Nephron progenitor cell (in vitro differentiated cells): ENCODE data around the gene TECRL.

Experiments
- DNase-seq: peaks from one replicate; pipeline ENCODE4 v3.0.0; 2021
- H3K27ac Mint-ChIP-seq: 2 replicates; pipeline ENCODE4 v1.8.0; 2021; ENCODE audit warnings: mild to moderate bottlenecking, moderate library complexity, mixed read lengths
- H3K27me3 Mint-ChIP-seq: 2 replicates; pipeline ENCODE4 v1.8.0; 2021; ENCODE audit warnings: mild to moderate bottlenecking, low read depth, mixed read lengths; ENCODE audit not compliant: poor library complexity
- H3K36me3 Mint-ChIP-seq: 2 replicates; pipeline ENCODE4 v1.8.0; 2021; ENCODE audit warnings: low read depth, mixed read lengths
- H3K4me1 Mint-ChIP-seq: 2 replicates; pipeline ENCODE4 v1.8.0; 2021; ENCODE audit warnings: mixed read lengths
- H3K4me3 Mint-ChIP-seq: 2 replicates; pipeline ENCODE4 v1.8.0; 2021; ENCODE audit warnings: mild to moderate bottlenecking, moderate library complexity, mixed read lengths
- H3K9me3 Mint-ChIP-seq: 2 replicates; pipeline ENCODE4 v1.8.0; 2021; ENCODE audit warnings: mild to moderate bottlenecking, moderate library complexity, mixed read lengths
- TF ChIP-seq, protein P1 (sequence below): fragments of 200-600 bp; sonication (generic); IDR thresholded peaks from 2 replicates; pipeline ENCODE4 v1.5.0; 2021; ENCODE audit warnings: antibody characterized with exemption

Gene TECRL

DNA sequence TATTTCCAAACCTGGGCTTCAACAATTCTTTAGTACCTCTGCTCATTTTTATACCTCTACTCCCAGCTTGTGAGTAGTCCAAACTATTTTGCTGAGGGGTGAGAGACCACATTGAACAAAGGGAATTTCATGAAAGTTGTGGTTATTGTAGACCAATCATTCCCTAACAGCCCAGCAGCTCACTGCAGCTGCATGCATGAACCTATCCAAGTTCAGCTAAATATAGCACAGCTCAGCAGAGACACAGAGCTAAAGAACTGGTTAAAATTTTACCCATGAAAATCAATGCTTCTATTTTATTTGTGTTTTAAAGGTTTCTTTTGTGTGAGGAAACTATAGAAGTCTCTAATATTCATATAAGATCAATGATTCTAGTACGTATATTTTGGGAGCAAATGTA is 82.7 kb downstream of the TECRL start:
- TF ChIP-seq, protein P1, sequence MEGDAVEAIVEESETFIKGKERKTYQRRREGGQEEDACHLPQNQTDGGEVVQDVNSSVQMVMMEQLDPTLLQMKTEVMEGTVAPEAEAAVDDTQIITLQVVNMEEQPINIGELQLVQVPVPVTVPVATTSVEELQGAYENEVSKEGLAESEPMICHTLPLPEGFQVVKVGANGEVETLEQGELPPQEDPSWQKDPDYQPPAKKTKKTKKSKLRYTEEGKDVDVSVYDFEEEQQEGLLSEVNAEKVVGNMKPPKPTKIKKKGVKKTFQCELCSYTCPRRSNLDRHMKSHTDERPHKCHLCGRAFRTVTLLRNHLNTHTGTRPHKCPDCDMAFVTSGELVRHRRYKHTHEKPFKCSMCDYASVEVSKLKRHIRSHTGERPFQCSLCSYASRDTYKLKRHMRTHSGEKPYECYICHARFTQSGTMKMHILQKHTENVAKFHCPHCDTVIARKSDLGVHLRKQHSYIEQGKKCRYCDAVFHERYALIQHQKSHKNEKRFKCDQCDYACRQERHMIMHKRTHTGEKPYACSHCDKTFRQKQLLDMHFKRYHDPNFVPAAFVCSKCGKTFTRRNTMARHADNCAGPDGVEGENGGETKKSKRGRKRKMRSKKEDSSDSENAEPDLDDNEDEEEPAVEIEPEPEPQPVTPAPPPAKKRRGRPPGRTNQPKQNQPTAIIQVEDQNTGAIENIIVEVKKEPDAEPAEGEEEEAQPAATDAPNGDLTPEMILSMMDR = no peak
- peaks cover 2% of the 10 kb centered on the region for H3K27me3 Mint-ChIP-seq
- no peak overlapping the region for H3K27ac Mint-ChIP-seq
- H3K4me1 Mint-ChIP-seq = no peaks in the 10 kb centered on the region
- no peak for DNase-seq
- no peak overlapping the region for H3K4me3 Mint-ChIP-seq
- no peaks in the 10 kb centered on the region for H3K9me3 Mint-ChIP-seq
- no peaks in the 10 kb centered on the region for H3K36me3 Mint-ChIP-seq

DNA sequence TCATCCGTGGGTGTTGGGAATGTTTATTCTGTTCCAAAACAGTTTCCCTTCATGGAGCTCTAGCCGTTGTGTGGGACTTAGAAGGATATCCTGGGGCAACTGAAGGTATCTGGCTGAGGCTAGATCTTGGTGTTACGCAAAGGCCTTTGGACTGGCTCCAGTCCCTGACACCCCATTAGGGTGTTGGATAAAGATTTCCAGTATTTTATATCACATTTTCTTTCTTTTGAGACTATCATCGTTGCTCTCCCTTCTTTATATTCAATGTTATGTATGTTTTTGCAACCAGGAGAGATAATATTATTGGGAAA is 103.0 kb downstream of the TECRL start:
- Mint-ChIP-seq H3K27me3 (no peaks in the 10 kb centered on the region), H3K4me1 (no peaks in the 10 kb centered on the region), H3K4me3 (no peak overlapping the region), H3K36me3 (no peaks in the 10 kb centered on the region), H3K27ac (no peak overlapping the region), H3K9me3 (peaks cover 5% of the 10 kb centered on the region)
- TF ChIP-seq, protein P1 = no peak
- DNase-seq = no peak

DNA sequence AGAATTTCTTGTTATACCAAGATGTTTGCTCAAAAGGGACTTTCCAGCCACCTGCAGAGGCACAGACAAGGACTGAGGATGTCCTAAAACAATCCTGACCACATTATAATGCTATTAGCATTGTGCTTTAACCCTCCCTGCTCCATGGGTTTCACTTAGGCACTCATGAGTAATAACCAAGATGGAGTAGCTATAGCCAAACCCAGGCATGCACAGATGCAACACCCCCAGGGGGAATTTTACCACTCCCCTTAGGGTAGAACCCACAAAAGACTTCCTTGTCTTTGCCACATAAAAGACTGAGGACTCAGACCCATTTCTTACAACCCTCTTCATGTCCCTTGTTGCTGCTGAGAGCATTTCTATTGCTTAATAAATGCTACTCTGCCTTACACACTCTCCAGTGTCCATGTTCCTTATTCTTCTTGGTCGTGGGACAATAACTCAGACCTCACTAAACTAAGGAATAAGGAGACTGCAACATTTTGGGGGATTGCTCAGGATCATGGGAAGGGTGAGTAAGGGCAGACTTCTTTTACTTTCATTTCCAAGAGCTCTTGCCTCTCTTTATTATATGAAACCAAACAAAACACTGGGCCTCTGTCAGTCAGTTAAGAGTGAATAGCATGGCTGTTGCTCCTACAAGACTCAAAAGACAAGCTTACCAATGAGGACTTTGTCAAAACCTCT is 103.5 kb downstream of the TECRL start:
- no peaks in the 10 kb centered on the region for H3K27me3 Mint-ChIP-seq
- no peak overlapping the region for H3K27ac Mint-ChIP-seq
- TF ChIP-seq, protein P1 = no peak
- H3K4me3 Mint-ChIP-seq = no peak overlapping the region
- no peaks in the 10 kb centered on the region for H3K36me3 Mint-ChIP-seq
- no peak for DNase-seq
- peaks cover 5% of the 10 kb centered on the region for H3K9me3 Mint-ChIP-seq
- H3K4me1 Mint-ChIP-seq = no peaks in the 10 kb centered on the region

DNA sequence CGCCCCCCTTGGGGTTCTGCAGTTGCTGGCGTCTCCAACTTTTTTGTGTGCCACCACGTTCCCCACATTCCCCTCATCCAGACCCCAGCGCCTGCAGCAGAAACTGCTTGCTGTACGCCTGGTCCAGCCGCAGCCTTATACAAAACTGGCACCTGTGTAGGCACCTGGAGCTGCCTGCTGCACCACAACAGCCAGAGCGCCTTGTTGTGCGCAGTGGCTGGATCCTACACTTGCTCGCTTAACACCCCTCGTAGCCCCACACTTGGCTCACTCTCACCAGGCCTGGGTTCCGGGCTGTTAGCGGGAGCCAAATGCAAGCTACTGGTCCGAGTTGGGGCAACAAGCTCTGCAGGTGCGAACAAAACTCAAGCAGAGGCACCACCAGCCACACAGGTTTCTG is 136.8 kb downstream of the TECRL start:
- no peaks in the 10 kb centered on the region for H3K27me3 Mint-ChIP-seq
- peaks cover 4% of the 10 kb centered on the region for H3K4me1 Mint-ChIP-seq
- H3K27ac Mint-ChIP-seq = no peak overlapping the region
- no peak for DNase-seq
- H3K36me3 Mint-ChIP-seq = no peaks in the 10 kb centered on the region
- TF ChIP-seq, protein P1 = no peak
- no peaks in the 10 kb centered on the region for H3K9me3 Mint-ChIP-seq
- no peak overlapping the region for H3K4me3 Mint-ChIP-seq

DNA sequence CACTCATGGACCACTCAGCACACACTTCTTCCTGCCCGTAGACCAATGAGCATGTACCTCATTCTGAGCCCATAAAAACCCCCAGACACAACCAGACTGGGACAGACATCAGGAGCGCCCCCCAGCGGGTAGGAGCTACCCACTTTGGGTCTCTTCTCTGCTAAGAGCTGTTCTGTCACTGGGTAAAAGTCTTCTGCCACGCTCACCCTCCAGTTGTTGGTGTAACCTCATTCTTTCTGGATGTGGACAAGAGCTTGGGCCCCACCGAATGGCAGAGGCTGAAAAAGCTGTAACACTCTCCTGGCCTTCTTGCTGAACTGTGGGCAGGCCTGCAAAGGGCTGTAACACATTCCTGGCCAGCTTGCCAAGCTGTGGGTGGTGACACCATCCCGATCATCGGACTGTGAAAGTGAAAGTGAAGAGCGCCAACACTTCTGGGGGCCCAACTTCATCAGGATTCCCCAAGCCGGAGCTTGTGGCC is 137.6 kb downstream of the TECRL start:
- Mint-ChIP-seq H3K27ac (no peak overlapping the region), H3K9me3 (no peaks in the 10 kb centered on the region), H3K27me3 (no peaks in the 10 kb centered on the region), H3K4me1 (peaks cover 4% of the 10 kb centered on the region), H3K4me3 (no peak overlapping the region), H3K36me3 (no peaks in the 10 kb centered on the region)
- TF ChIP-seq, protein P1 = no peak
- DNase-seq = no peak

DNA sequence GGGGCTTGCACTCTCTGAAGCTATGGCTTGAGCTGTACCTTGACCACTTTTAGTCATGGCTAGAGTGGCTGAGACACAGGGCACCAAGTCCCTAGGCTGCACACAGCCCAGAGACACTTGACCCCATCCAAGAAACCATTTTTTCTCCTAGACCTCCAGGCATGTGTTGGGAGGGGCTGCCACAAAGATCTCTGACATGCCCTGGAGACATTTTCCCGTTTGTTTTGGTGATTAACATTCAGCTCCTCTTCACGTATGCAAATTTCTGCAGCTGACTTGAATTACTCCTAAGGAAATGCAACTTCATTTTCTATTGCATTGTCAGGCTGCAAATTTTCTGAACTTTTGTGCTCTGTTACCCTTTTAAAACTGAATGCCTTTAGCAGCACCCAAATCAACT is 142.6 kb downstream of the TECRL start:
- TF ChIP-seq, protein P1 = no peak
- H3K27ac Mint-ChIP-seq = no peak overlapping the region

More for the DNA sequence above, 142.6 kb downstream of the TECRL start:
- Mint-ChIP-seq H3K36me3 (no peaks in the 10 kb centered on the region), H3K4me1 (peaks cover 4% of the 10 kb centered on the region), H3K9me3 (no peaks in the 10 kb centered on the region), H3K27me3 (no peaks in the 10 kb centered on the region), H3K4me3 (no peak overlapping the region)
- no peak for DNase-seq
